Measurements from ENCODE around the gene MRPL32.

DNA sequence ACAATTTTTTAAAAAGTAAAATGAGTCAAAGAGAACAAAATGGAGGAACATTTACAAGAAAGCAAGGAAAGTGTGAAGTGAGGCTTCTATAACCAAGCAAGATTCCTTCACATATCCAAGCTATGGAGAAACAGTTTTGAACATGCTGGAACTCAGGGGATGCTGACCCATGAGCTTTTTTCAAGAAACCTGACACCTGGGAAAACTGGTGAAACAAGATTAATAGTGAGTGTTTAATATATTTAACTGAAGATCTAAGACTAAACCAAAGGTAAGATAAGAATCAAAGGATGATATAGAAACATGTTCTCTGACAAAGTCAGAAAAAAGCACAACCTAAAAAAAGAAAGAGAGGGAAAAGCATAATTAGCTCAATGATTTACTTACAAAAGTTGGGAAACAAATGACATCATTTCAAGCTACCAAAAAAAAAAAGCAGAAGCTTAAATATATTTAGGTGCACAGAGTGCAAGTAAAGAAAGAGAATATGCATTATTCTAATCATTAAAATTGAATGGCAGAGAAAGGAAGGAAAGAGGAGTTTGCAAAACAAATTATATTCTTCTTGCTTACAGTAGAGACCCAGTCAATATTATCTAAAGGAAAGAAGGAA lies 45.2 kb upstream of the MRPL32 start:
- TF ChIP-seq, protein P1, sequence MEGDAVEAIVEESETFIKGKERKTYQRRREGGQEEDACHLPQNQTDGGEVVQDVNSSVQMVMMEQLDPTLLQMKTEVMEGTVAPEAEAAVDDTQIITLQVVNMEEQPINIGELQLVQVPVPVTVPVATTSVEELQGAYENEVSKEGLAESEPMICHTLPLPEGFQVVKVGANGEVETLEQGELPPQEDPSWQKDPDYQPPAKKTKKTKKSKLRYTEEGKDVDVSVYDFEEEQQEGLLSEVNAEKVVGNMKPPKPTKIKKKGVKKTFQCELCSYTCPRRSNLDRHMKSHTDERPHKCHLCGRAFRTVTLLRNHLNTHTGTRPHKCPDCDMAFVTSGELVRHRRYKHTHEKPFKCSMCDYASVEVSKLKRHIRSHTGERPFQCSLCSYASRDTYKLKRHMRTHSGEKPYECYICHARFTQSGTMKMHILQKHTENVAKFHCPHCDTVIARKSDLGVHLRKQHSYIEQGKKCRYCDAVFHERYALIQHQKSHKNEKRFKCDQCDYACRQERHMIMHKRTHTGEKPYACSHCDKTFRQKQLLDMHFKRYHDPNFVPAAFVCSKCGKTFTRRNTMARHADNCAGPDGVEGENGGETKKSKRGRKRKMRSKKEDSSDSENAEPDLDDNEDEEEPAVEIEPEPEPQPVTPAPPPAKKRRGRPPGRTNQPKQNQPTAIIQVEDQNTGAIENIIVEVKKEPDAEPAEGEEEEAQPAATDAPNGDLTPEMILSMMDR (IDR thresholded peaks at IDR 0.05): no peak
- TF ChIP-seq POLR2A (IDR thresholded peaks at IDR 0.05) (no peak), POLR2AphosphoS5 (IDR thresholded peaks at IDR 0.05) (no peak), EP300 (IDR thresholded peaks at IDR 0.05) (no peak)

All from sigmoid colon (tissue), 4 donors.